GM23248 (cell line): ENCODE measurements around the gene DDX31. TPM values are rescaled to one million over a fixed set of nuclear protein-coding genes. Genes with fewer than 3 reads are reported as not detected.

Experiments used
- DNase-seq: peaks from one replicate; pipeline ENCODE4 v3.0.0-alpha.2; 2015
- H2AFZ ChIP-seq: fragments of 200-600 bp; sonication (generic); 2 replicates; pipeline ENCODE4 v1.6.1; 2016; ENCODE audit warnings: antibody characterized with exemption
- H3F3A ChIP-seq: fragments of 200-600 bp; sonication (generic); 2 replicates; pipeline ENCODE4 v1.6.1; 2016; ENCODE audit warnings: mild to moderate bottlenecking, antibody characterized with exemption, mixed run types; ENCODE audit not compliant: insufficient read depth
- H3K27ac ChIP-seq: fragments of 200-600 bp; sonication (generic); 2 replicates; pipeline ENCODE4 v1.5.1; 2016; ENCODE audit warnings: mild to moderate bottlenecking
- H3K27me3 ChIP-seq: fragments of 200-600 bp; sonication (generic); replicated peaks from 2 replicates; pipeline ENCODE4 v1.6.1; 2016; ENCODE audit warnings: mild to moderate bottlenecking; ENCODE audit not compliant: insufficient read depth
- H3K36me3 ChIP-seq: fragments of 200-600 bp; sonication (generic); 2 replicates; pipeline ENCODE4 v1.6.1; 2016; ENCODE audit warnings: low read depth, mild to moderate bottlenecking
- H3K4me1 ChIP-seq: fragments of 200-600 bp; sonication (generic); 2 replicates; pipeline ENCODE4 v1.6.1; 2016; ENCODE audit warnings: mild to moderate bottlenecking; ENCODE audit not compliant: insufficient read depth
- H3K4me2 ChIP-seq: fragments of 200-600 bp; sonication (generic); one replicate; pipeline ENCODE4 v1.6.1; 2016; ENCODE audit warnings: mild to moderate bottlenecking; ENCODE audit not compliant: unreplicated experiment
- H3K4me3 ChIP-seq: fragments of 200-600 bp; sonication (generic); 2 replicates; pipeline ENCODE4 v1.5.1; 2016; ENCODE audit warnings: mild to moderate bottlenecking
- H3K79me2 ChIP-seq: fragments of 200-600 bp; sonication (generic); 2 replicates; pipeline ENCODE4 v1.6.1; 2016; ENCODE audit warnings: mild to moderate bottlenecking; ENCODE audit not compliant: insufficient read depth
- H3K9ac ChIP-seq: fragments of 200-600 bp; sonication (generic); 2 replicates; pipeline ENCODE4 v1.6.1; 2016; ENCODE audit warnings: mild to moderate bottlenecking
- H3K9me2 ChIP-seq: fragments of 200-600 bp; sonication (generic); 2 replicates; pipeline ENCODE4 v1.6.1; 2016; ENCODE audit warnings: mixed run types, mild to moderate bottlenecking, moderate library complexity; ENCODE audit not compliant: insufficient read depth
- H3K9me3 ChIP-seq: fragments of 200-600 bp; sonication (generic); one replicate; pipeline ENCODE4 v1.6.1; 2017; ENCODE audit warnings: low read depth
- H4K20me1 ChIP-seq: fragments of 200-600 bp; sonication (generic); 2 replicates; pipeline ENCODE4 v1.6.0; 2016; ENCODE audit not compliant: insufficient read depth
- EZH2 ChIP-seq: fragments of 200-600 bp; sonication (generic); IDR thresholded peaks from 2 replicates; pipeline ENCODE4 v1.6.1; 2018; ENCODE audit warnings: antibody characterized with exemption, mild to moderate bottlenecking; ENCODE audit not compliant: insufficient read depth, poor library complexity, severe bottlenecking
- EZH2phosphoT487 ChIP-seq: fragments of 200-600 bp; sonication (generic); IDR thresholded peaks from 2 replicates; pipeline ENCODE4 v1.6.1; 2018; ENCODE audit warnings: antibody characterized with exemption, moderate library complexity, mild to moderate bottlenecking, low read depth; ENCODE audit not compliant: insufficient read depth
- WGBS, 2 experiments: methylation state at CpG; one replicate each; pipeline ENCODE4 v1.1.6; 2015 to 2017; ENCODE audit warnings: low lambda C conversion rate in 2 of 2, low coverage in 1 of 2; ENCODE audit errors: missing lambda C conversion rate in 2 of 2; 5-methylcytosine and 5-hydroxymethylcytosine counted together
- in situ Hi-C: fragments of 300-500 bp; cut with MboI; formaldehyde crosslinking; loops from 2 replicates; pipeline ENCODE4 v1.15.0; 2020
- polyA plus RNA-seq: library from polyadenylated mRNA; unstranded; fragments of >200 nt; fragmentation: Nextera tagmentation; extraction: Ambion mirVana; gene quantifications from 2 replicates; pipeline ENCODE4 v1.2.1, GENCODE V29; 2016
- total RNA-seq: library from RNA; depleted of rRNA; stranded (reverse); fragments of >200 nt; shearing (Covaris generic); gene quantifications from 2 replicates; pipeline ENCODE4 v1.2.3, GENCODE V29; 2014

DDX31 gene
- total and polyA plus RNA-seq, 2 experiments from 2014 or later: 8.2 to 11.0 TPM

DNA sequence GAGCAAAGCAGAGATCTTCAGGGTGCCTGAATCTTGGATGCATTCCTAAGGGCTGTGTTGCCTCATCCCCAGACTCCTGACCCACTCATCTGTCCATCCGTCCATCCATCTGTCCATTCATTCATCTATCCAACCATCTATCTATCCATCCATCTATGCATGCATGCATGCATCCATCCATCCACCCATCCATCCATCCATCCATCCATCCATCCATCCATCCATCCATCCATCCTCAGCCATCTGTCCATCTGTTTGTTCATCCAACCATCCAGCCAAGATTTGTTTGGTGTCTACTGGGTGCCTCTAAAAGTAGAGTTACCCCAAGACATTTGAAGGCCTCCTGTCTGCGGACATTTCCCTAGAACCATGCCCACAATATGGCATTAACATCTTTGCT, 115.0 kb downstream of the DDX31 start:
- no peak overlapping the region for H3K4me3 ChIP-seq
- H3K4me1 ChIP-seq: no peaks in the 10 kb centered on the region
- no peak for TF ChIP-seq EZH2
- no peaks in the 10 kb centered on the region for H4K20me1 ChIP-seq
- DNase-seq: no peak
- in situ Hi-C loops: no loop called here
- H3K9me2 ChIP-seq: no peaks in the 10 kb centered on the region
- no peaks in the 10 kb centered on the region for H3K79me2 ChIP-seq
- no peak overlapping the region for H3K27ac ChIP-seq
- H2AFZ ChIP-seq: no peak overlapping the region
- H3K27me3 ChIP-seq: peaks cover 33% of the 10 kb centered on the region
- H3F3A ChIP-seq: no peaks in the 10 kb centered on the region
- 38 to 56% methylated on average over 2 of the region's 2 CpGs for WGBS, 2 experiments
- no peaks in the 10 kb centered on the region for H3K9me3 ChIP-seq
- H3K4me2 ChIP-seq: no peak overlapping the region
- no peak overlapping the region for H3K9ac ChIP-seq
- H3K36me3 ChIP-seq: no peaks in the 10 kb centered on the region

DNA sequence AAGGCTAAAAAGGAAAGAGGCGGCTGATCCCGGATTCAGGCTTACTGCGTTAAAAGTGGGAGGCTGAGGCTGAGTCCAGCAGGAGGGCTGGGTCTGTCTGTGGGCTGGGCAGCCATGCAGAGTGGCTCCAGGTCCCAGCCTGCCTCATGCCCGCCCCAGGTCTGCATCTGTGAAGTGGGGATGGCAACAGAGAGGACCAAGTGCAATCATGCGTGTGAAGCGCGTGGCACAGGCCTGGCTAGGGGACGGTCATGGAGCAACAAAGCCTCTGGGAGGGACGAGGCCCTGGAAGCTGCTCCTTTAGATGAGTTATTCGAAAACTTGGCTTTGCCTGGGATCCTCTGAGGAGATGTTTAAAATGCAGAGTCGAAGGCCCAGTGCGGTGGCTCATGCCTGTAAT, 117.7 kb downstream of the DDX31 start:
- Histone ChIP-seq H3K79me2 (no peaks in the 10 kb centered on the region), H3K4me2 (no peak overlapping the region), H3K9ac (no peak overlapping the region), H3K4me1 (no peaks in the 10 kb centered on the region), H3K27ac (no peak overlapping the region), H3F3A (no peaks in the 10 kb centered on the region), H3K36me3 (no peaks in the 10 kb centered on the region), H2AFZ (no peak overlapping the region), H3K4me3 (no peak overlapping the region), H3K9me3 (no peaks in the 10 kb centered on the region), H3K9me2 (no peaks in the 10 kb centered on the region), H4K20me1 (no peaks in the 10 kb centered on the region), H3K27me3 (peaks cover 36% of the 10 kb centered on the region)
- TF ChIP-seq EZH2: no peak
- no peak for TF ChIP-seq EZH2phosphoT487
- 68 to 70% methylated on average over 12 of the region's 12 CpGs for WGBS, 2 experiments
- no peak for DNase-seq
- in situ Hi-C loops: no loop called here

DNA sequence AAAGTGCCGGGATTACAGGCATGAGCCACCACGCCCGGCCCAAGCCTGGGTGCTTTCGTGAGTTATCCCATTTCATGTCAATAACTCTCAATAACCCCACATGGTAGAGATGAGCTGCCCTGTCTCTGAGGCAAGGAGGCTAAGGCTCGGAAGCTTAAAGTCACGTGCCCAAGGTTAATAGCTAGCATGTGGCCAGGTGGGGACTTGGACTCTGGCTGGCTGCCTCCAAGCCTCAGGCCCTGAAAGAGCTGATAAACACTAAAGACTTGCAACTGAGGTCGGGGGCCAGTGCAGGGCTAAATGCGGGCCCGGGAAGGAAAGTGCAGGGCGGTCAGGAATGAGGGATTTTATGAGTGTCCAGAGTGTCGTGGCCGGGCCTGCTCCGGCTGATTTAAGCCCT, 118.2 kb downstream of the DDX31 start:
- no peaks in the 10 kb centered on the region for H3F3A ChIP-seq
- H3K9me2 ChIP-seq: no peaks in the 10 kb centered on the region
- no peaks in the 10 kb centered on the region for H3K79me2 ChIP-seq
- H3K36me3 ChIP-seq: no peaks in the 10 kb centered on the region
- H3K27ac ChIP-seq: no peak overlapping the region
- no peak overlapping the region for H2AFZ ChIP-seq
- H3K27me3 ChIP-seq: peaks cover 37% of the 10 kb centered on the region
- no peaks in the 10 kb centered on the region for H3K4me1 ChIP-seq
- no peak overlapping the region for H3K4me3 ChIP-seq
- WGBS, 2 experiments: 40 to 42% methylated on average over 13 of the region's 13 CpGs
- H3K4me2 ChIP-seq: no peak overlapping the region
- no peak overlapping the region for H3K9ac ChIP-seq
- in situ Hi-C loops: no loop called here
- no peaks in the 10 kb centered on the region for H4K20me1 ChIP-seq
- TF ChIP-seq EZH2 (no peak), EZH2phosphoT487 (no peak)
- no peaks in the 10 kb centered on the region for H3K9me3 ChIP-seq
- no peak for DNase-seq

DNA sequence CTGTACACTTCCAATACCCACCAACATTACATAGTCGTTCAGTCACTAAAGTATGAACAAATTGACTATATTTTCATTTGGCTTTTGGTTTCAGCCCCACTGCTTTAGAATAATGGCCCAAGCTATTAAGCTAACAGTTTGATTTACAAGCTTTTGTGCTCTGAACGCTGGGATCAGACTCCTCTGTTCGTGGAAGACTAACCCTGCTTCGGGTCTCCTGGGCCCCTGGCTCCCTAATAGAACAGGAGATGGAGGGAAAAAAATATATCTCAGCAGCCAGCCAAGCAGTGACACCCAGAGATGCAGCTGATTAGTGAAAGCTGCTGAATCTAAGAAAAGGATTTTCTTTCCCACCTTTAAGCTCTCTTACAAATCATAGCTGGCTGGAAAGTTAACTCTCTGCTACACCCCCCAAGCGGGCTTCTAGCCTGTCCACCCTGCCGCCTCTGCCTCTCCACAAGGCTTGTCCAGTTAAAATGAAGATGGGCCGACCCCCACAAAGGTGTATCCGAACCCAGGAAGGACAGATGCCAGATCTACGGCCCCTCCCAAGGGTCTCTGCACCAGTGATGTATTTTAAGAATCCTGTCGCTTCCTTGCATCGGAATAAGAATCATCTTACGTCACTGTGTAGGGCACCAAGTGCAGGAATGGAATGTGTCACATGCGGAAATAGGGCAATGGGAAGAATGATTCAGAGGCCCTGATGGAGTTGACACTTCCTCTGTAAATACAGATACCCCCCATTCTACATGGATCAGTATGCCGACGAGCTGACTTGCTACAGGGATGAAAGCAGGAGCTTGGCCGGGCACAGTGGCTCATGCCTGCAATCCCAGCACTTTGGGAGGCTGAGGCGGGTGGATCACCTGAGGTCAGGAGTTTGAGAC, 120.8 kb downstream of the DDX31 start:
- in situ Hi-C loops: no loop called here
- no peak overlapping the region for H2AFZ ChIP-seq
- no peak overlapping the region for H3K4me3 ChIP-seq
- TF ChIP-seq EZH2phosphoT487: no peak
- no peak for TF ChIP-seq EZH2
- no peak overlapping the region for H3K9ac ChIP-seq
- no peak overlapping the region for H3K4me2 ChIP-seq
- no peaks in the 10 kb centered on the region for H3K79me2 ChIP-seq
- peaks cover 36% of the 10 kb centered on the region for H3K27me3 ChIP-seq
- no peaks in the 10 kb centered on the region for H3K36me3 ChIP-seq
- H3K9me3 ChIP-seq: no peaks in the 10 kb centered on the region
- no peaks in the 10 kb centered on the region for H3K9me2 ChIP-seq
- no peak for DNase-seq
- H3K4me1 ChIP-seq: no peaks in the 10 kb centered on the region
- no peaks in the 10 kb centered on the region for H3F3A ChIP-seq
- no peaks in the 10 kb centered on the region for H4K20me1 ChIP-seq
- whole genome bisulfite sequencing, 2 experiments: 54 to 56% methylated on average over 17 of the region's 17 CpGs
- no peak overlapping the region for H3K27ac ChIP-seq
